Embryonic facial prominence (tissue), 1 donor: ENCODE data around the gene PHF20.
"Not testable (repeated sequence)": the region's sequence is repeated elsewhere in the genome, so short reads cannot be mapped to it uniquely, and the experiment has no call there.

Source experiments
- DNase-seq: peaks from one replicate; pipeline ENCODE4 v3.0.0-alpha.2; 2016; ENCODE audit errors: extremely low spot score

PHF20 gene

DNA sequence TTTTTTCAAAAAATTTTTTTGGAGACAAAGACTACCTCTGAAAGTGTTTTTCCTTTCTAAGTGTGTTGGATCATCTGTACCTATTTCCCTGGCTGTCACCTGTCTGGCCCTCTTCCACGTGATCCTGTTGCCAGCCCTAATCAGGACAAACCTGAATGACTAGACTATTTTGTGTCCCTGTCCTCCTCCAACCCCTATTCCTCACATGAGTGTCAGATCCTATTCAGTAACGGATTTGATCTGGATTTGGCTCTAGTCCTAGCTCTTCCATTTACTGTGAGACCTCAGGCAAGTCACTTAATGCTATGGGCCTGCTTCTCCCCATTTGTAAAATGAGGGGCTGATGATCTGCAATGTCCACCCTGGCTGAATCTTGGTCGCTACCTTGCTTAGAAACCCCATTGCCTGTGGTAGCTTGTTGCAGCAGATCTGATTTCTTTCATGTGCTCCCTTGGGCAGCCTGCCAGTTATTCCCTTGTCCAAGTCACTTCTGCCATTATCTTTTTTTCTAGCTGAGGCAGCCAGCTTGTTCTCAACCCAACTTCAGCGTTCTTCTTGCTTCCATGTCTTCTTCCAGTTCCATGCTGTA lies 4.8 kb downstream of the PHF20 start:
- DNase-seq: no peak

DNA sequence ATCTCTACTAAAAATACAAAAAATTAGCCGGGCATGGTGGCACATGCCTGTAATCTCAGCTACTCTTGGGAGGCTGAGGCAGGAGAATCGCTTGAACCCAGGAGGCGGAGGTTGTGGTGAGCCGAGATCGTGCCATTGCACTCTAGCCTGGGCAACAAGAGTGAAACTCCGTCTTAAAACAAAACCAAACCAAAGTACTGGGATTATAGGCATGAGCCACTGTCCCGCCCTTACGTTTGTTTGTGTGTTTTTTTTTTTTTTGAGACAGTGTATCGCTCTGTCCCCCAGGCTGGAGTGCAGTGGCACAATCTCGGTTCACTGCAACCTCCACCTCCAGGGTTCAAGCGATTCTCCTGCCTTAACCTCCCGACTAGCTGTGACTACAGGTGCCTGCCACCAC lies 12.0 kb downstream of the PHF20 start:
- DNase-seq: not testable (repeated sequence)

DNA sequence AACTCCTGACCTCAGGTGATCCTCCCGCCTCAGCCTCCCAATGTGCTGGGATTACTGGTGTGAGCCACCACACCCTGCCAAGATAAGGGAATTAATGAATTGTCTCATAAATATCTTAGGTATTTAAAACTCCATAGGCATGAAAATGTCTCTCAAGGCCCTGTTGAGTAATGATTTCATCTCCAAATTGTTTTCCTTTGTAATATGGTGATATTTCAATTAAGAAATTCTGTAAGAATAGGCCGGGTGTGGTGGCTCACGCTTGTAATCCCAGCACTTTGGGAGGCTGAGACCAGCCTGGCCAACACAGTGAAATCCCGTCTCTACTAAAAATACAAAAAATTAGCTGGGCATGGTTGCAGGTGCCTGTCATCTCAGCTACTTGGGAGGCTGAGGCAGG lies 13.7 kb downstream of the PHF20 start:
- not testable (repeated sequence) for DNase-seq

DNA sequence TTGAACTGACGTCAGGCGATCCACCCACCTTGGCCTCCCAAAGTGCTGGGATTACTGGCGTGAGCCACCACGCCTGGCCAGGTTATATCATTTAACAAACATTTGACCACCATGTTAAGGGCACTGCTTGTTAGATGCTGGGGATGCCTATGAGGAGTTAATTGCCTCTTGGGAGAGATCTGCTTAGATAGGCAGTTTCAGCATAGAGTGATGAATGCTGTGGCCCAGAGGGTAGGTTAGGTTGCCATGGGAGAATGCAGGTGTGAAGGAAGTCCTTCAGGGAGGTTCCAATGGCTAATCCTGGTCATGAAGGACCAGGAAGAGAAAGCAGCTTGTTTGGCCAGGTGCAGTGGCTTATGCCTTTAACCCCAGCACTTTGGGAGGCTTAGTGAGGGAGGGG lies 17.0 kb downstream of the PHF20 start:
- DNase-seq: no peak

DNA sequence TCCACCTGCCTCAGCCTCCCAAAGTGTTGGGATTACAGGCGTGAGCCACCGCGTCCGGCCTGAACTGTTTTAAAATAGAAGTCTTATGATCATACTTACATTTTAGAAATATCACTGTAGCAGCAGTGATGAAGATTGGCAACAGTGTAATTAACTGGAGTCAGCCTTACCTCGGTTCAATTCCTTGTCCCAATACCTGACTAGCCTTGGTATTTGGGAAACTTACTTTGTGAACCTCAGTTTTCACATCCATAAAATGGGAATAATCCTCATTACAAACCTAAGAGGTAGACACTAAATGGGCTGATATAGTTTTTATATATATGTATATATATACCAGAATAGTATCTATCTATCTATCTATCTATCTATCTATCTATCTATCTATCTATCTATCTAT lies 19.3 kb downstream of the PHF20 start:
- DNase-seq: no peak

DNA sequence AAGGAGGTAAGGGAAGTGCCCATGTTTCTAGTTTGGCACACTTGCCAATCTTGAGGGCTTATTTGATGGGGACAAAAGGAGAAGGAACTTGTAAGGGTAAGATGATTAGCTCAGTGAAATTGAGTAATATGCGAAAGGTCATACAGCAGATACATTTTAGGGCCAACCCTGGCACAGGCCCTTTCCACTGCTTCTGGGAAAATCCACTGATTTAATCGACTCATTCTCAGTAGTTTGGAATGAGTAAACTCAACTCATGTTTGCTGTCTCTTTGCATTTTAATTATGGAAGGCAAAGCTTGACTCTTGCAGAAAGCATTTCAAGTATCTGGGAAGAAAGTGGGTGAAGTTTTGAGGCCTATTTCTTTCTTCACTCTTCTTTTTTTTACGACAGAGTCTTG lies 20.0 kb downstream of the PHF20 start:
- no peak for DNase-seq

DNA sequence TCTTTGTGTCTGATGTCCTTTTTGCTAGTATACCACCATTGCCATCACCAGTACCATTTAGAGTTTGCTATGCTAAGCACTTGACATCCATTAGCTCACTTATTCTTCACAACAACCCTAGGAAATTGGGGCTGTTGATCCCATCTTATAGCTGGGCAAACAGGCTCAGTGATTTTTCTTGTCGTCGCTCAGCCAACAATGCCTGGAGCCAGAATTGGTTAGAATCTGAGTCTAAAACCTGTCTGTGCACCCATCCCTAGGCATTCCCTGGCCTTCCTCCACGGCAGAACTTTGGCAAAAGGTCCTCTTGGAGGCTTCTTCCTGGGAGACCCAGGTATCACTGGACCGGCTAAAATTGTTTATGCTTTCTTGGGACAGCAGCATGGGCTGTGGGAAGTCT lies 20.9 kb downstream of the PHF20 start:
- no peak for DNase-seq

DNA sequence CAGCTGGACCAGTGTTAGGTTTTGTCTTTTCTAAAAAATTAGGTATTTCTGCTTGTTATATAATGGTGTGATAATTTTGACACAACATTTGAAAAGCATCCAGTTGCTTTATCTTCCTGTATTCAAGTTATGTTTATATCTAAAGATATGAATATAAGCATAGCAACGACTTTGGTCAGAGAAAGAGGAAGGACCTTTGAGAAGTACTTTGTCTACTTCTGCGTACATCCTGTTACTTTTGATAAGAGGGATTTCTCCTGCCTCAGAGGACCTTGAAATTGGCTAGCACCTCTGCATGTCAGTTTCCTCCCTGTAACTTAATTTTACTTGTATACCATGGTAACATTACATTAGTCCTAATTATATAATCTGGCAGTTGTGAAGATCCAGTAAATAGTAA lies 24.8 kb downstream of the PHF20 start:
- no peak for DNase-seq

DNA sequence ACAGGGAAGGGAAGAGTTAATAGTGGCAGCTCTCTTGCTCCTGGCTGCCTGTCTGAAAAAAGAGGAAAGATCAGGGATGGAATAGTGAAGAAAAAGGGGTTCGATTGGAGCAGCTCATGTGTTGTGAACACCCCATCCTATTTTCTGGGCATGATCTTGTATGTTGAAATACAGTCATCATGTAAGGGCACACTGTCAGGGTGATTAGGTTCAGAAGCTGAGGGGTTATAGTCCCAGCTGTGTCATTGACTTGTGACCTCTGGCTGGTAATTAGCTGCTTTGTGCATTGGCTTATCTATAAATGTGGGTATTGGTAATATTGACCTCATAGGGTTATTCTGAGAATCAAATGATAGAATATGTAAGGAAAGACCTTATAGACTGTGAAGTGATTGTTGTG lies 30.1 kb downstream of the PHF20 start:
- no peak for DNase-seq

DNA sequence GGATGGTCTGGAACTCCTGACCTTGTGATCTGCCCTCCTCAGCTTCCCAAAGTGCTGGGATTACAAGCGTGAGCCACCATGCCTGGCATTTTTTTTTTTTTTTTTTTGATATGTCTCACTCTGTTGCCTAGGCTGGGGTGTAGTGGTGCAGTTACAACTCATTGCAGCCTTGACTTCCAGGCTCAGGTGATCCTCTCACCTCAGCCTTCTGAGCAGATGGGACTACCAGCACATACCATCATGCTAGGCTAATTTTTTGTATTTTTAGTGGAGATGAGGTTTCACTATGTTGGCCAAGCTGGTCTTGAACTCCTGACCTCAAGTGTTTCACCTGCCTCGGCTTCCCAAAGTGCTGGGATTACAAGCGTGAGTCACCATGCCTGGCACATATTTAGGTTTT lies 34.3 kb downstream of the PHF20 start:
- no peak for DNase-seq

DNA sequence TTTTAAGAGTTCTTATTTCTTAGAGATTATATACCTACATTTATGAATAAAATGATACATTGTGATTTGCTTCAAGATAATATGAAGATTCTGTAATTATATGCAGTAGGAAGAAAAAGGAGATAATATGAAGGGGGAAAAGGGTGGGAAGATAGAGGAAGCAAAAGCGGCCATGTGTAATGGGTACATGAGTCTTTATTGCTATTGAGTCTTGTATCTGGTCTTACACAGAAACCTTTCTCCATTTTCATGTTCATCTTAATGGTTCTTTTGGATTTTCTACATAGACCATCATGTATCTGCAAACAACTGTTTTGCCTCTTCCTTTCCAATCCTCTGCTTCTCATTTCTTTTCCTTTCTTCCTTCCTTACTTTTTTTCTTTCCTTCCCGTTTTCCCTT lies 36.1 kb downstream of the PHF20 start:
- no peak for DNase-seq

DNA sequence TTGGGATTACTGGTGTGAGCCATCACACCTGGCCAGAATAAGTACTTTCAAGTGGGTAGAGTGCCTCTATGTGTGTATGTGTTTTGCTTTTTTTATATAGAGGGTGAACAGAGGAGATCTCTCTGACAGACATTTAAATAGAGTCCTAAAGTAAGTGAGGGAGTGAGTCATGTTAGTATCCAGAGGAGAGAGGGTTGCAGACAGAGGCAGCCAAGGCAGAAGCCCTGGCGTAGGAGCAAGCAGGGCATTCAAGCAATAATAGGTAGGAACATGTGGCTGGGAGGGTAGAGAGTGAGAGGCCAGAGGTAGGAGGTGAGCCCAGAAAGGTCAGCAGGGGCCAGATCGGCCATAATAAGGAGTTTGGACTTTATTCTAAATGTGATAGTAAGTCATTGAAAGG lies 48.9 kb downstream of the PHF20 start:
- DNase-seq: no peak

DNA sequence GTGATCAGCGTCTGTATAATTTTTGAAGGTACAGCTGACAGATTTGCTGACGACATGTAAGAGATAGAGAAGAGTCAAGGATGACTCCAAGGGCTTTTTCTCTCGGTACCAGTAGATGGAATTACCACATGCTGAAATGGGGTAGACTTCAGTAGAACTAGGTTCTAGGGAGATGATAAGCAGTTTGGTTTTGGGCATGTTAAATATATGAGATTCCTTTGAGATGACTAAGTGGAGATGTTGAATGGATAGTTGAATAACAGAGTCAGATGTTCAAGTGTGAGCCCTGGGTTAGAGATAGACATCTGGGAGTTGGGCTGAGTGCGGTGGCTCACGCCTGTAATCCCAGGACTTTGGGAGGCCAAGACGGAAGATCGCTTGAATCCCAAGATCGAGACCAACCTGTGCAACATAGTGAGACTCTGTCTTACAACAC lies 50.0 kb downstream of the PHF20 start:
- DNase-seq: no peak

DNA sequence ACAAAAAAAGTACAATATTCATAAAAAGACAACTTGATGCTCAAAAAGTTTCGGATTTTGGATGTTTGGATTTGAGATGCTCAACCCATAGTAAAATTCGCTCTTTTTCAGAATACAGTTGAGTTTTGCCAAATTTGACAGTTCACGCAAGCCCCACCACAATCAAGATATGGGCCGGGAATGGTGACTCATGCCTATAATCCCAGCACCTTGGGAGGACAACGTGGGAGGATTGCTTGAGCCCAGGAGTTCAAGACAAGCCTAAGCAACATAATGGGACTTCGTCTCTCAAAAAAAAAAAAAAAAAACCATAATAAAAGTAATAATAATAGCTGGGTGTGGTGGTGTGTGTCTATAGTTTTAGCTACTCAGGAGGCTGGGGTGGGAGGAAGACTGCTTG lies 51.3 kb downstream of the PHF20 start:
- no peak for DNase-seq

DNA sequence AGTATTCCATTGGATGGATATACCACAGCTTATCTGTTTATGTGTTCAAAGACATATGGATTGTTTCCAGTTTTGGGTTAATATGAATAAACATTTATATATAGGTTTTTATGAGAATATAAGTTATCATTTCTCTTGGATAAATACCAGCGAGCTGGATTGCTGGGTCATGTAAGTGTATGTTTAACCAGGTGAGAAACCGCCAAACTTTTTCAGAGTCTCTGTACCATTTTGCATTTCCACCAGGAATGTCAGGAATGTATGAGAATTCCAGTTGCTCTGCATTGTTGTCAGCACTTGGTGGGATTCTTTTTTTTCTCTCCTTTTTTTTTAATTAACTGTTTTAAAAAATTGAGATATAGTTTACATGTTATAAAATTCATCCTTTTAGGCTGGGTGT lies 52.1 kb downstream of the PHF20 start:
- no peak for DNase-seq

DNA sequence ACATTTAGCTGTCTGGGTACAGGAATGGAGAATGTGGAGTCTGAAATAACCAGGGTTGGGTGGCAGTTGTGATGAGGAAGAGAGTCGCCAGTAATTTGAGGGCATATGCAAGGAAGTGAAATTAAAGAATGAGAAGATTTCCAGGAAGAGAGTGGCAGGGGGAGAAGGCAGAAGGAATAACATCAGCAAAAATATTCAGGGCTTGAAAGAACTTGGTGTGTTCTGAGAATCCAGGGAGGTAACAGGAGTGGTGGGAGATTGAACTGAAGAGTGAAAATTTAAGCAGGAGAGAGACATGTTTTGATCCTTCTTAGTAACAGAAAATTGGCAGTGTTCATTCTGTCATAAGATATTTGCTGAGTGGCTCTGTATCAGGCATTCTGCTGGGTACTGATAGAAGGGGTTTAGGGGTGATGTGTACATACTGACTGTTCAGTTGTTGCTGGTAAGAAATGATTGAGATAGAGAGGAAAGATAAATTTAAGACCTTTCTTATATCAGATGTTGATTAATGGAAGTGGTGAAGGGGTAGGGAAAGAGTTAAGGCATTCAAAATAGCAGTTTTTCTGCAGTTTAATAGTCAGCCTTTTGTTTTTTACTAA lies 54.7 kb downstream of the PHF20 start:
- DNase-seq: no peak

DNA sequence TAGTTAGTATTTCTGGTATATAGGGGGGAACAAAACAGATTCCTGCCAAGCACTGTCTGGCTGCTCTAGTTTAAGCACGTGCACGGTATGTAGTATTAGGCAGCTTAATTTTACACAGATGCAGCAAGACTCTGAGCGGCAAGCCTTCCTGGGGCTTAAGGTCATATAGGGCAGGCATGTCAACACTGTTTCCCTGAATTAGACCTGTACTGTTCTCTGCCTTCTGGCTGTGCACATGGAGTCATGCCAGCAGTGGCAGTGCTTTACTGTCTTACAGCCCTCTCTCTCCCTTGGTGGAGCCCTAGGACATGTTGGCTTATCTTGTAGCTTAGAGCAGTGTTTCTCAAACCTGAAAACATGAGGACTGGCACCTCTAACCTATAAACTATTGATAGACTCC lies 56.6 kb downstream of the PHF20 start:
- no peak for DNase-seq

DNA sequence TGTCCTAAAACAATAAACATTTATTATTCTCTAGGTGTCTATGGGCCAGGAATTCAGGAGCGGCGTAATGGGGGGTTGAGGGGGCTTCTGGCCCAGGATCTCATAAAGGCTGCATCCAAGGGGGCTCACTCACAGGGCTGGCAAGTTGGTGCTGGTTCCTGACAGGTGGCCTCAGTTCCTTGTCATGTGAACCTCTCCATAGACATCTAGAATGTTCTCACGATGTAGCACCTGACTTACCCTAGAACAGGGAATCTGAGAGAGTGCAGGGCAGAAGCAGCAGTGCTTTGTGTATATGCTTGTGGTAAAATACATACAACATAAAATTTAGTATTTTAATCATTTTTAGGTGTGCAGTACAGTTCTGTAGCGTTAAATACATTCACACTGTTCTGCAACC lies 57.1 kb downstream of the PHF20 start:
- no peak for DNase-seq

DNA sequence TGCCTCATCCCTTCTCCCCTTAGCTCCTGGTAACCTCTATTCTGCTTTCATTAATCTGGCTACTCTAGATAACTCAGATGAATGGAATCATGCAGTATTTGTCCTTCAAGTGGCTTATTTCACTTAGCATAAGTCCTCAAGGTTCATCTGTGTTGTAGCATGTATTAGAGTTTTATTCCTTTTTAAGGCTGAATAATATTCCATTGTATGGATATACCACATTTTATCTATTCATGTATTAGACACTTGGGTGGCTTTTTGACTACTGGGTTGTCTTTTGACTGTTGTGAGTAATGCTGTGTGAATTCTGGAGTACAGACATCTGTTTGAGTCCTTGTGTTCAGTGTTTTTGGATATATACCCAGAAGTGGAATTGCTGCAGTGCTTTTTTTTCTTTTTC lies 58.4 kb downstream of the PHF20 start:
- no peak for DNase-seq

DNA sequence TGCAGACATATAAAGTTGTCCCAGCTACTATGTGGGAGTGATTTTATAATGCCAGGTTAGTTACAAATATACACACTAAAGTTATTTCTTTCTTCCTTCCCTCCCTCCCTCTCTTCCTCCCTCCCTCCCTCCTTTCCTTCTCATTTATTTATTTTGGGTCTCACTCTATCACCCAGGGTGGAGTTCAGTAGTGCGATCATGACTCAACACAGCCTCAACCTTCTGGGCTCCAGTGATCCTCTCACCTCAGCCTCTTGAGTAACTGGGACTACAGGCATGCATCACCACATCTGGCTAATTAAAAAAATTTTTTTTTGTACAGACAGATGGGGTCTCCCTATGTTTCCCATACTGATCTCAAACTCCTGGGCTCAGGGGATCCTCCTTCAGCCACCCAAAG lies 59.2 kb downstream of the PHF20 start:
- DNase-seq: no peak

DNA sequence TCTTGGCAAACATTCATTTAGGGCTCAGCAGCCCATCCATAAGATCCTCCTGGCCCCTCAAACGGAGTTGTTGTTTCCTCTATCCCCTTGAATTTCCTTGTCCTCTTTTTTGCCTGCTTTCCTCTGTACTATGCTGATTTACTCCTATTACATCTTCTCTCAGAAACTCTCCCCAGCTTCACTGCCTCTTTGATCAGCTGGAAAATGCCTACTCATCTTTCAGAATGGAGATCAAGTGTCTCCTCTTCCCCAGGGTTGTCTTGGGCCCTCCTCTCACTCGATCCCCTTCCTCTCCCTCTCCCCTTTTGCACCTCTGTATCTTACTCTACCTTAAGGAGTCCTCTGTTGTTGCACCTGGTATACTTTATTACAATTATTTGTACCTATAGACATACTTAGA lies 60.2 kb downstream of the PHF20 start:
- no peak for DNase-seq

DNA sequence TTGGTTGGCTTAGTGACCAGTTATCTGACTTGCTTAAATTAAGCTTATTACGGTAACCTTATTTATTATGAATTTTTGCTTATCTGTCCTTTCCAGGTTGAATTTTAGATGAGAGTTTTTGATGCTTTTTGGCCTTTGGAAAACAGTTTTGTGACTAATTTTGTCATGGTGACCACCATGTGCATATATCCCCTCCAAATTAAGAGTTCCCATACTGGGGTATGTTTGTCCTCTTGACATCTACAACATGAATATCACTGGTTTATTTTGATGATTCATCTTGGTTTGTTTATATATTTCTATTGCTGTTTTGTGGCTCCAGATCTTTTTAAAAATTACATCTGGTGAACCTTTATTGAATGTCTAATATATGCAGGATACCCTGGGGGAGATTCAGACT lies 61.4 kb downstream of the PHF20 start:
- no peak for DNase-seq

DNA sequence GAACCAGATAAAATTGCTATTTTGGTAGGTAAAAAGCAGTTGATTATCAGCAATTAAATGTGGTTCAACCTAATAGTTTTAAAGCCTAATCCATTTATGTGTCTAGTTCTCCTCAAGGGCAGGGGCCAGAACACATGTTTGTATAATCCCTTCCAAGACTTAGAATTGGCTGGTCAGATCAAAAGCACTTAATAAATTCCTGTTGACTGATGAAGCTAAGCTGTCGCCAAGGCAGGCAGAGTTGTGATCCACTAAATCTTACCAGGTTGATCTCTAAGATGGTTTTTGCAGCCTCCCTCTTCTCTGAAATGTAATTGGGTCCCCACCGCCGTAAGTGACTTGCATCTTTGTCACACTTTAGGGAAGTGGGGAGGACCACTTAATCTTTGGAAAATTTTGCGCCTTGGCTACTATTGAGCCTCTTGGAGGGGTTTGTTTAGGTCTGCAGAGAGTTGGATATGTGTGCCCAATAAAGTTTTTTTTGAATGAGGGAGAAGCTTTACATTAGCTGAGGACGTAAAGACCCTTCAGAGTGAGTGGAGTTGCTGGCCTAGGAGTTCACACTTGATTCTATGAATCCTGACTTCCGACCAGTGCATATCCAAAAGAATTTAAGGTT lies 65.9 kb downstream of the PHF20 start:
- no peak for DNase-seq

DNA sequence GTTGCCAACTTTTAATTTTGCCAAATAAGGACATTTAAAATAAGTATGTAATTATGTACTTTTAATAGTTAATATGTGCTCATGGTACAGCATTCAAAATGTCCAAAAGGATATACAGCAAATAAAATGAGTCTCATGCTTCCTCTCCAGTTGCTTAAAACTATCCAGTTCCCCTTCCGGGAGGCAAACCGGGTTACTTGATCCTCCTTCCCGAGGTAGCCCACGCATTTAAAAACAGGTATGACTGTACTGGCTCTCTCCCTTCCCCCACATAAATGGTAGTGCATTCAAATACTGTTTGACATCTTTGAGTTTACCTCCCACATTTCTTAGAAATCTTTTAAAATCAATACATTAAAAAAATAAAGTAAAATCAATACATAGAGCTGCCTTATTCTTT lies 66.4 kb downstream of the PHF20 start:
- no peak for DNase-seq
